ENCODE results near the gene MEF2B. TPM values are rescaled to one million over a fixed set of nuclear protein-coding genes. Genes with fewer than 3 reads are reported as not detected.

MEF2B gene
- total RNA-seq, 1 experiment from 2014 or later = not detected

GRCh38 chr19:19095691-19096090, 74.4 kb downstream of the MEF2B start:
- no peaks in the 10 kb centered on the region for H3K4me1 ChIP-seq
- no peaks in the 10 kb centered on the region for H3K36me3 ChIP-seq
- H3K4me3 ChIP-seq = no peak overlapping the region
- H3K27ac ChIP-seq = no peak overlapping the region
- no peaks in the 10 kb centered on the region for H3K9me3 ChIP-seq (replicated peaks)
- no peaks in the 10 kb centered on the region for H3K27me3 ChIP-seq
- DNase-seq = no peak

Other genes starting within 250 kb of the MEF2B start
- 23.9 and 28.1 TPM in 2 replicates for gene HOMER3, start 229.0 kb downstream of the MEF2B start, total RNA-seq (2014; rRNA removed; shearing (Covaris generic))
- 47.7 and 57.4 TPM in 2 replicates for gene SUGP2, start 136.7 kb downstream of the MEF2B start, total RNA-seq (2014; rRNA removed; shearing (Covaris generic))
- 48.6 and 55.6 TPM in 2 replicates for gene ARMC6, start 136.7 kb downstream of the MEF2B start, total RNA-seq (2014; rRNA removed; shearing (Covaris generic))
- 6.8 and 8.0 TPM in 2 replicates for gene SLC25A42, start 106.3 kb downstream of the MEF2B start, total RNA-seq (2014; rRNA removed; shearing (Covaris generic))
- gene TMEM161A, start 31.8 kb downstream of the MEF2B start, total RNA-seq (2014; rRNA removed; shearing (Covaris generic)) = 23.3 and 23.4 TPM in 2 replicates
- 24.9 and 26.3 TPM in 2 replicates for gene BORCS8, start 21.9 kb upstream of the MEF2B start, total RNA-seq (2014; rRNA removed; shearing (Covaris generic))
- gene RFXANK, start 22.0 kb upstream of the MEF2B start, total RNA-seq (2014; rRNA removed; shearing (Covaris generic)) = 52.5 and 64.2 TPM in 2 replicates
- gene NR2C2AP, start 33.2 kb upstream of the MEF2B start, total RNA-seq (2014; rRNA removed; shearing (Covaris generic)) = 20.8 and 23.7 TPM in 2 replicates
- gene NCAN, start 41.7 kb upstream of the MEF2B start, total RNA-seq (2014; rRNA removed; shearing (Covaris generic)) = 0.10 TPM in 1 of 2 replicates, not detected in the other
- gene TM6SF2, start 103.0 kb upstream of the MEF2B start, total RNA-seq (2014; rRNA removed; shearing (Covaris generic)) = not detected in 2 replicates
- 35.4 and 40.8 TPM in 2 replicates for gene SUGP1, start 150.2 kb upstream of the MEF2B start, total RNA-seq (2014; rRNA removed; shearing (Covaris generic))
- gene MAU2, start 150.6 kb upstream of the MEF2B start, total RNA-seq (2014; rRNA removed; shearing (Covaris generic)) = 18.0 and 24.3 TPM in 2 replicates
- 99.6 and 101 TPM in 2 replicates for gene GATAD2A, start 235.4 kb upstream of the MEF2B start, total RNA-seq (2014; rRNA removed; shearing (Covaris generic))

All from SJCRH30 (cell line).